K562 (cell line): ENCODE data around the gene NDUFS8. TPM values are rescaled to one million over a fixed set of nuclear protein-coding genes. Genes with fewer than 3 reads are reported as not detected.
A peak's percentile ranks its signal among the peaks of the same experiment; 100 is the strongest.

Experiments
- FOXP1 ChIP-seq: sonication (generic); formaldehyde crosslinking; IDR thresholded peaks from 2 replicates; pipeline ENCODE4 v1.8.0; 2022; ENCODE audit warnings: mild to moderate bottlenecking, missing genetic modification reagents
- GABPB1 ChIP-seq: sonication (generic); formaldehyde crosslinking; IDR thresholded peaks from 2 replicates; pipeline ENCODE4 v1.8.0; 2022; ENCODE audit warnings: mild to moderate bottlenecking, missing genetic modification reagents
- GTF2A2 ChIP-seq: IDR thresholded peaks from 2 replicates; pipeline ENCODE4 v1.6.1; 2016; ENCODE audit warnings: mild to moderate bottlenecking, missing genetic modification characterization, missing compliant biosample characterization
- HNRNPUL1 ChIP-seq: fragments of 200-400 bp; formaldehyde crosslinking; IDR thresholded peaks from 2 replicates; pipeline ENCODE4 v1.6.1; 2017; ENCODE audit warnings: low read length
- MCM5 ChIP-seq: fragments of 450-650 bp; IDR thresholded peaks from 2 replicates; pipeline ENCODE4 v1.6.1; 2016; ENCODE audit warnings: low read depth
- polyA plus RNA-seq, 8 experiments: library from polyadenylated mRNA; depleted of rRNA in 4 of 8; stranded (reverse) in 5 of 8; unstranded in 3 of 8; fragments of >200 nt; fragmentation: Nextera tagmentation in 2 of 8; fragmentation: Illumina TruSeq in 1 of 8; extraction: Ambion mirVana in 2 of 8; extraction: Trizol in 1 of 8; gene quantifications; 2 replicates each; pipeline versions ENCODE4 v1.2.1 to v1.2.3, GENCODE V29; 2011 to 2014; ENCODE audit warnings: inconsistent platforms in 1 of 8, missing spikeins in 1 of 8
- total RNA-seq, 7 experiments: library from RNA; depleted of rRNA in 6 of 7; stranded (reverse); fragments of >200 nt in 6 of 7; fragmentation: Illumina TruSeq in 2 of 7; extraction: Trizol in 2 of 7; gene quantifications; 2 replicates each; pipeline versions ENCODE4 v1.2.1 to v1.2.3, GENCODE V29; 2011 to 2021; ENCODE audit warnings: low replicate concordance in 1 of 7
- TF ChIP-seq, protein P1 (sequence below), 2 experiments: IDR thresholded peaks; 2 replicates each; pipeline ENCODE4 v1.6.1; 2011; ENCODE audit warnings: borderline replicate concordance in 1 of 2, control low read depth in 1 of 2, low read depth in 1 of 2, low read length in 1 of 2, mild to moderate bottlenecking in 1 of 2, mixed read lengths in 1 of 2, moderate library complexity in 1 of 2; ENCODE audit not compliant: insufficient read depth in 1 of 2, insufficient read length in 1 of 2, poor library complexity in 1 of 2, severe bottlenecking in 1 of 2; ENCODE audit errors: extremely low read depth in 1 of 2
- TF ChIP-seq, protein P2 (sequence below): sonication (generic); formaldehyde crosslinking; IDR thresholded peaks from 2 replicates; pipeline ENCODE4 v1.5.0; 2020; ENCODE audit warnings: missing genetic modification reagents
- TF ChIP-seq, protein P3 (sequence below): sonication (generic); formaldehyde crosslinking; IDR thresholded peaks from 2 replicates; pipeline ENCODE4 v1.8.1; 2023; ENCODE audit warnings: mild to moderate bottlenecking, missing genetic modification reagents

NDUFS8 gene
- total and polyA plus RNA-seq, 9 of the 15 experiments (the other 6 are each of a cell fraction or from before 2014, with no cell fraction given) = 36.5 to 351 (median 101) TPM

DNA sequence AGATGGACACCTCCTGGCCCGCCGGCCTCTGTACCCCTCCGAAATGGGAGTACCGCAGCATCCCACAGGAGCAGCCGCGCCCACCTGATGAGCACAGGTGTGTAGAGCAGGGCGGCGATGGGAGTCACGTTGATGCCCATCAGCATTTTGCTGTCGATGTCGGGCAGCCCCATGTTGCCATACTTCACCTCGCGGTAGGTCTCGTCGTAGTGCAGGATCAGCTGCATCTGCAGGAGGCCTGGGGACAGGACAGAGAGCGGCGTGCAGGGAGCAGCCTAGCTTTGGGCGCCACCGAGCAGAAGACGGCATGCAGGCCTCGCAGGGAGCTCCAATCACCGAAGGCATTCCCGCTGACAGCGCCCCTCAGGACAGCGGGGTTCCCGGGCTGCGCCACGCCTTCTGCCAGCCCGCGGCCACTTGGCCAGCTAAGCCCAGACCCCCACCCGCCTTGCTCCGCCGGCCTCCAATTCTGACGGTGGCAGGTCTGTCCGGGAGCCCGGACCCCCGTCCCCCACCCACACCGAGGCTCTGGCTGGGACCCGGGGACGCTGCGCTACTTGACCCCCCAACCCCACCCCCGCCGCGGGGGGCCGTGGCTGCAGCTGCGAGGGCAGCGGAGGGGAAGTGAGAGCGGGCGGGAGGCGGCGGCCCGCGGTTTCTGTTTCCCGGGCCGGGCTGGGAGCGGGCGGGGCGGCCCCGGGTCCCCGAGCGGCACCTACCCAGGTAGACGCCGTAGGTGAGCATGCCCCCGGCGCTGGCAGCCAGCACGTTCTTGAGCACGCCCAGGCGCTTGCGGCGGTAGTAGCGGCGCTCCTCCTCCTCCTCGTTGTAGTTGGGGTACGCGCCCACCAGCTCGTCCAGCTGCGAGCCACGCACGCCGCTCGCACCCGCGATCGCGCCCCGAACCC, 27.3 kb upstream of the NDUFS8 start (continued):
- TF ChIP-seq, protein P1, sequence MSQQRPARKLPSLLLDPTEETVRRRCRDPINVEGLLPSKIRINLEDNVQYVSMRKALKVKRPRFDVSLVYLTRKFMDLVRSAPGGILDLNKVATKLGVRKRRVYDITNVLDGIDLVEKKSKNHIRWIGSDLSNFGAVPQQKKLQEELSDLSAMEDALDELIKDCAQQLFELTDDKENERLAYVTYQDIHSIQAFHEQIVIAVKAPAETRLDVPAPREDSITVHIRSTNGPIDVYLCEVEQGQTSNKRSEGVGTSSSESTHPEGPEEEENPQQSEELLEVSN (IDR thresholded peaks at IDR 0.05; ENCODE audit: borderline replicate concordance in 1 of 2, extremely low read depth in 1 of 2, insufficient read depth in 1 of 2, insufficient read length in 1 of 2, low read depth in 1 of 2, low read length in 1 of 2, poor library complexity in 1 of 2, severe bottlenecking in 1 of 2) = peak in 1 of 2 experiments; percentile 33
- TF ChIP-seq, protein P2, sequence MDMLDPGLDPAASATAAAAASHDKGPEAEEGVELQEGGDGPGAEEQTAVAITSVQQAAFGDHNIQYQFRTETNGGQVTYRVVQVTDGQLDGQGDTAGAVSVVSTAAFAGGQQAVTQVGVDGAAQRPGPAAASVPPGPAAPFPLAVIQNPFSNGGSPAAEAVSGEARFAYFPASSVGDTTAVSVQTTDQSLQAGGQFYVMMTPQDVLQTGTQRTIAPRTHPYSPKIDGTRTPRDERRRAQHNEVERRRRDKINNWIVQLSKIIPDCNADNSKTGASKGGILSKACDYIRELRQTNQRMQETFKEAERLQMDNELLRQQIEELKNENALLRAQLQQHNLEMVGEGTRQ (CRISPR knock-in tag) = no peak
- TF ChIP-seq, protein P3, sequence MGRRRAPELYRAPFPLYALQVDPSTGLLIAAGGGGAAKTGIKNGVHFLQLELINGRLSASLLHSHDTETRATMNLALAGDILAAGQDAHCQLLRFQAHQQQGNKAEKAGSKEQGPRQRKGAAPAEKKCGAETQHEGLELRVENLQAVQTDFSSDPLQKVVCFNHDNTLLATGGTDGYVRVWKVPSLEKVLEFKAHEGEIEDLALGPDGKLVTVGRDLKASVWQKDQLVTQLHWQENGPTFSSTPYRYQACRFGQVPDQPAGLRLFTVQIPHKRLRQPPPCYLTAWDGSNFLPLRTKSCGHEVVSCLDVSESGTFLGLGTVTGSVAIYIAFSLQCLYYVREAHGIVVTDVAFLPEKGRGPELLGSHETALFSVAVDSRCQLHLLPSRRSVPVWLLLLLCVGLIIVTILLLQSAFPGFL (CRISPR knock-in tag) = no peak
- no peak for TF ChIP-seq GABPB1
- TF ChIP-seq HNRNPUL1 = no peak
- TF ChIP-seq FOXP1 (CRISPR knock-in tag) = 0 out of 2 replicates have a peak, but pooled peaks have one; percentile 0
- TF ChIP-seq MCM5 = no peak
- TF ChIP-seq GTF2A2 (tag) = no peak
- TF ChIP-seq, all 486 proteins: peak for 13
